GM08714 (cell line): ENCODE measurements around the gene KIAA0753.
"Not testable (repeated sequence)": the region's sequence is repeated elsewhere in the genome, so short reads cannot be mapped to it uniquely, and the experiment has no call there.

ENCODE experiments used
- H3K4me3 ChIP-seq: fragments of 200-500 bp; sonication (Bioruptor generic); 2 replicates; pipeline ENCODE4 v1.5.1; 2014; ENCODE audit warnings: mild to moderate bottlenecking, low read length, inconsistent platforms
- ZNF274 ChIP-seq: IDR thresholded peaks from 2 replicates; pipeline ENCODE4 v1.6.1; 2012; ENCODE audit warnings: mild to moderate bottlenecking, low read depth, low read length

The KIAA0753 gene

GRCh38 chr17:6660805-6661463 lies 20.4 kb upstream of the KIAA0753 start:
- no peak for TF ChIP-seq ZNF274
- H3K4me3 ChIP-seq: peak overlapping the region; percentile 2; the same call in 1 of the 2 replicates

DNA sequence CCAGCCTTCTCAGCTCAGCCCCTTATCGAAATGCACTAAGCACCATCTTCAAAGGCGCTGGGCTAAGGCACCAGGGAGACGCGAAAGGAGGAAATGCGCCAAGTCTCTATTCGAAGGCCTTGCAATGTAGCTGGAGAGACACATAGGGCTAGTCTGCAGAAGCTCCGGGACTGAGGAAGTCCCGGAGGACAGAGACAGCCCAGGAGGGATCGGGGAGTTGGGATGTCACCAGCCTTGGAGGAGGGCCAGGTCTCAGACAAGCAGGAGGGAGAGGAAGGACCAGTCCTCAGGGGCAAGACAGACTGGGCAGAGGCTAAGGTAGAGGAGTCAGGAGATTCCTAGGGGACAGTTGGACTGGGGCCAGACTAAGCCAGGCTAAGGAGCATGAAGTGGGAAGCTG lies 19.6 kb upstream of the KIAA0753 start:
- no peak for TF ChIP-seq ZNF274
- no peak overlapping the region for H3K4me3 ChIP-seq

- H3K4me3 ChIP-seq: not testable (repeated sequence)
These were observed 17.9 kb upstream of the KIAA0753 start for GRCh38 chr17:6658411-6658810.

DNA sequence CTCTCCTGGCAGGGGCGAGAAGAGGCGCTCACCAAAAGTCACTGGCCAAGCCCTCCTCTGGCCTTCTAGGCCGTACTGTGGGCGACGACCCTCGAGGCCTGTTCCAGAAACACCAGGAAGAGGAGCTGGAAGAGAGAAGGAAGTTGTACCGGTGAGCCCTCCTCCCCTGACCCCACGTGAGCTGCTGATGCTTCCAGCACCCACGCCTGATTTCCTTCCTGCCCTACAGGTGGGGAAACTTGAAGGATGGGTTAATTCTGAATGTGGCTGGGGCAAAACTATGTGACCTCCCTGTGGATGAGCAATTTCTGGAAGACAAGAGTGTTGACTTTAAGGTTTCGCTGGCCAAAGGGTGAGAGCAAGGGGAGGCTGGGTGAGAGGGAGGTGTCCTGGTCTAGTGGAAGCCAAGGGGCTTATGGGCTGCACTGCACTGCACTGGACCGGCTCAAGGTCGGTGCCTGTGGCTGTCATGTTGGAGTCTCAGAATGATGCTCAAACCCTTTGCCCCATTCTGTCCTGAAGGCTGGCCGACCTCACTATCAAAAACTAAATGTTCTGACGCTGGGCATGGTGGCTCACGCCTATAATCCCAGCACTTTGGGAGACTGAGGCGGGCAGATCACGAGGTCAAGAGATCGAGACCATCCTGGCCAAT lies 17.2 kb upstream of the KIAA0753 start:
- peak overlapping the region; percentile 55; the same call in 1 of the 2 replicates for H3K4me3 ChIP-seq
- TF ChIP-seq ZNF274: no peak

DNA sequence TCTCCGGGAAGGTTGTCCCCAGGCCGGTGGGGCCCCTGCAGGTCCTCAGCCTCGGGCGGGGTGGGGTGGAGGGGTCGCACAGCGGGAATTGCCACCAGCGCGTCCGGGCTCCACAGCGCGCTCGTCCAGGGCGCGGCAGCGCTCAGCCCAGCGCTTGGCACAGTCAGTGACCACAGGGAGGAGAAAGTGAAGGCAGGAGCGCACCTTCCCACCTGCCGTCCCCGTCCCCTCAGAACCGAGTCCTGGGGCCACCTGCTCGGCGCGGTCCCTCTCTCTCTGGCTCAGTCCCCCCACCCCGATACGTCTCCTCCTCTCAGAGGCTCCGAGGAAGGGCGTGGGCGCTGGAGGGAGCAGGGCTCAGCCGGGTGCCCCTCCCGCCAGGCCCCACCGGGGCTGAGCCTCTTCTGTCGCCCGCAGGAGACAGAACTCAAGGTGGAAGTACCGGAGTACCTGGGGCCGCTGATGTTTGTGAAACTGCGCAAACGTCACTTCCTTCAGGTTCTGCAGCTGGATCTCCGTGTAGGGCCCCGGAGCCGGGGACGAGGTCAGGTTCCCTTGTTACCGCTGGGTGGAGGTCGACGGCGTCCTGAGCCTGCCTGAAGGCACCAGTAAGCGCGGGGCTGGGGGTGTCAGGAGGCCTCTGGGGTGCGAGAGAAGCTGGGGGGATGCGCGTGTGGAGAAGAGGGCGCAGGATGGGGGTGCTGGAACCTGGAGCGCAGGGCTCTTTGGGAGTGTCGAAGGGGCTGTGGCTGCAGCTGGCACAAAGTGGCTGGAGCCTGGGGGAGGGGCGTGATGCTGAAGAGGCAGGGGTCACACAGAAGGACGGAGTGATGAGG lies 16.5 kb upstream of the KIAA0753 start:
- peak overlapping the region; percentile 55; the same call in 1 of the 2 replicates for H3K4me3 ChIP-seq

DNA sequence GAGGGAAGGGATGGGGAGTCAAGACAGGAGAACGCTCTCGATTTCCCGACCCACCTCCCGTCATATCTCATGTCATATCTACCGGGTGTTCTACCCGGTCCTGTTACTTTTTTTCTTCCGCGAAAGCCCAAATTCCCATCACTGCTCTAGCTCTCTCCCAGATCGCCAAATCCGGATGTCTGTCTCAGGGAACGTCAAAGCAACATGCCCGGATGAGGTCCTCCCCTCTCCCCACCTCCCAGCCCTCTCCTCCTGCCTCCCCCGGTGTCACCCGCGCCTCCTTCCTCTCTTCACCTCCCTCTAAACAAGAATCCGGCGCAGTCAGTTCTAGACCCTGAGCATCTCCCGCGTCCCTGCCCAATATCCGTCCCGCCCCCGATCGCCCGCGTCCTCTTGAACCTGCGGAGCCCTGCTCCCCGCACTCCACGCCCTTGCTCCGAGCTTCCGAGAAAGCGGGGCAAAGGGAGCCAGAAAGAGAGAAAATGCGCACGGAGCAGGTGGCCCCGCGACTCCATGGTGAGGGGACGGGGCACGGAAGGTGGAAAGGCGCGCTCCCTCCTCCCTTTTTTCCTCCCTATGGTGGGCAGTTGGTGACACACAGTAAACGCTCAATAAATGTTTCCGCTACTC lies 15.3 kb upstream of the KIAA0753 start:
- H3K4me3 ChIP-seq: not testable (repeated sequence)

GRCh38 chr17:6654841-6655731 lies 14.6 kb upstream of the KIAA0753 start:
- TF ChIP-seq ZNF274: no peak
- no peak overlapping the region for H3K4me3 ChIP-seq

DNA sequence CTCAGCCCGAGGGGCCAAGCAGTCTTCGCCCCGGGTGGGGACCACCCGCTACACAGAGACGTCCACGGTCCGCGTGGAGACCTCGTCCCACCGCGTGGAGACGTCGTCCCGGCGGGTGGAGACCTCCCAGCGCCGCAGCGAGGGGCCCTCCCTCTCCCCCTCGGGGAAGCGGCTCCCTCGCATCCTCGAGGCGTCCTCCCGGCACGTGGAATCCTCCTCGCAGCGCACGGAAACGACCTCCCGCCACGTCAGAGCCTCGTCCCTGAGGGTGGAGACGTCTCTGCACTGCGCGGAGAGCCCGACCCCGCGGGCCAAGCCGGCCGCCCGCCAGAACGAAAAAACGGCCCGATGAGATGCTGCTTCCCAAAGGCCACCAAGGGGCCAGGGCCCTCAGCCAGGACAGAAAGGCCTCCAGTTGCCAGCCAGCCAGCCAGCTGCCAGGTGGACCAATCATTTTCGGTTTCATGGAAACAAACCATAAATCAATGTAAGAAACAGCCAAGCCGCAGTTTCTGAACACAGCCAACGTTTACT lies 11.5 kb upstream of the KIAA0753 start:
- H3K4me3 ChIP-seq: peak overlapping the region; percentile 97
- TF ChIP-seq ZNF274: no peak

GRCh38 chr17:6651354-6651918 lies 10.9 kb upstream of the KIAA0753 start, which contains the start of the genes C17orf100 and MED31:
Gene C17orf100 (plus strand): TSS chr17:6651762. CDS start chr17:6651914, 152 bp downstream.
Gene MED31 (minus strand): TSS chr17:6651605. CDS start chr17:6651528, 77 bp downstream.
- peak within 1 kb of the TSS; percentile 97 for H3K4me3 ChIP-seq
- TF ChIP-seq ZNF274: no peak

DNA sequence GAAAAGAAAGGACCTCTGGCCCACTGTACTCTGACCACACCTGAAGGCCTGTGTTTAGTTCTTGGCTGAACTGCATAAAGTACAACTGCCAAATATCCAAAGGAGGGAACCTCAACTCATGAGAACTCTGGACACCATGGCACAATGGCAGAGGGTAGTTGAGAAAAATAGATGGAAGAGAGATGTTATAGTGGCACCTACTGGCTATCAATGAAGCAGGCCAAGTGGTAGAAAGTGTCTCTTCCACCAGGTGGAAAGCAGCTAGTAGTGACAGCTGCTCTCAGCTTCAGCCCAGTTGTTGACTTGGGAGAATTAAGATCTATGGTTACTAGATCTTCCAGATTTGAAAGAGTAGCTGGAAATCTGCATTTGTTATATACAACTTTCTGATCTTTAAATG lies 7.7 kb upstream of the KIAA0753 start:
- TF ChIP-seq ZNF274: no peak
- no peak overlapping the region for H3K4me3 ChIP-seq

DNA sequence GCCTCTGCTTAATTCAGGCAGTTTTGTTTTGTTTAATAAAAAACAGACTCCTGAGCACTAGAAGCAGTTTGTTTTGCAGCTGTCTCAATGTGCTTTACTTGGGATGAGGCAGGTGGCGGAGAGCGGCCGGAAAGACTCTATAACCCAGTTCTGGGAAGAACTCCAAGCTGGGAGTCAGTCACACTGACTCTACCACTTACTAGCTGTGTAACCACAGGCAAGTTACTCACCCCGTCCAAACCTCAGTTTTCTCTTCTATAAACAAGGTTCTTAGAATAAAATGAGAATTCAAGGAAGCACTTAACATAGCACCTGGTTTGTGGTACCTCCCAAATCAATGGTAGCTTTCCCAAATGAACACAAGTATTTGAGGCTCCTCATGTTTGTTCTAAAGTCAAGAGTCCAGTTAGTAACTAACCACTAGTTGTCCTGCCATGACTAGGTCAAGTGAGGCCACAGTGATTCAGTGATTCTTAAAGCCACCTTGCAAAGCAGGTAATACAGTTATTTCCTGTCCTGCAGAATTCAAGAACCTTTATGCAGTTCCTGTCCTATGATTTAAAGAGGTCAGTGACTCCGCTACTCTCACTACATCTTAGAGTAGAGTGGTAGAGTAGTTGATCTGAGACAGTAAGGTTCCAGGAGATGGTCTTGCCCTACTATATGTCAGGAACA lies 3.1 kb upstream of the KIAA0753 start:
- no peak for TF ChIP-seq ZNF274
- H3K4me3 ChIP-seq: no peak overlapping the region

- no peak overlapping the region for H3K4me3 ChIP-seq
- TF ChIP-seq ZNF274: no peak
These were observed 2.1 kb upstream of the KIAA0753 start for GRCh38 chr17:6642592-6642991.

DNA sequence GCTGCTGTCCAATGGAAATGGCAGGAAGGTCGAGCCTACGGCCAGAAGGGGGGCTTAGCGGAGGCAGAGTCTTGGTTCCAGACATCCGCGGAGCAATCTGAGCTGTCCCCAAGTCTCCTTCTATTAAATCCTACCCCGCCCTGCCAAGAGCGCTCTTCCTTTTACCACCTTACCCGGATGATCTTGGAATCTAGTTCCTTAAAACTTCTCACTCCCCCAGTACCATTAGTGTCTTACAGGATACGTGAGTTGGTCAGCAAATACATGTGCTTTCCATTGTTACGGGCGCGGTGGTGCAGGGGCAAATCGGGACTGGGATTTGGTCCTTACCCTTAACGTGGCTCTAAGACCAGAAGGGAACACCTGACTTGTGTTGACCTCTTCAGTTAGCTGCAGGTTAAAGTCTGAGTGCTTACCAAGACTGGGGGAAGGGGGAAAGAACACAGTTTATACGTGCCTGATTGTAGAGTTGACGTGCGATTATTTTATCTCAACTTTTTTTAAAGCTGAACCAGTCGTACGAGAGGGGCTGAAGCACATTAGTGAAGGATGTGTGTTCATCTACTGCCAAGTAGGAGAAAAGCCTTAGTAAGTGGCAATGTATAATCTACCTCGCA lies 844 bp upstream of the KIAA0753 start:
- peak overlapping the region; percentile 90 for H3K4me3 ChIP-seq
- TF ChIP-seq ZNF274: no peak
